ENCODE measurements around the gene ACKR2.

ACKR2 gene

GRCh38 chr3:42914771-42915515 lies 105.7 kb downstream of the ACKR2 start:
- Histone ChIP-seq H3K4me1 (ENCODE audit: control insufficient read depth, low read length) (no peaks in the 10 kb centered on the region), H3K4me2 (ENCODE audit: low read length) (no peak overlapping the region), H3K4me3 (ENCODE audit: low read length) (no peak overlapping the region), H3K79me2 (ENCODE audit: control insufficient read depth, low read length) (no peaks in the 10 kb centered on the region), H3K9me3 (ENCODE audit: control insufficient read depth, insufficient read depth, low read length) (peaks cover 21% of the 10 kb centered on the region; the same call in 1 of the 2 replicates), H3K36me3 (ENCODE audit: control insufficient read depth, low read length) (no peaks in the 10 kb centered on the region), H3K27me3 (ENCODE audit: control insufficient read depth, low read length) (no peaks in the 10 kb centered on the region), H3K27ac (ENCODE audit: low read depth, low read length) (no peak overlapping the region), H3K9me2 (replicated peaks; ENCODE audit: control insufficient read depth, low read length) (no peaks in the 10 kb centered on the region), H3F3A (ENCODE audit: control insufficient read depth, insufficient read depth) (no peaks in the 10 kb centered on the region), H4K20me1 (ENCODE audit: control insufficient read depth, insufficient read depth, low read depth, low read length) (no peaks in the 10 kb centered on the region)
- TF ChIP-seq CTCF (IDR thresholded peaks at IDR 0.05; ENCODE audit: low read depth, low read length, poor library complexity, severe bottlenecking) (no peak), EZH2phosphoT487 (IDR thresholded peaks at IDR 0.05; ENCODE audit: borderline replicate concordance, low read length) (no peak)

Measured in DOHH2 (cell line).